ENCODE data around the gene NAALADL2. TPM values are rescaled to one million over a fixed set of nuclear protein-coding genes. Genes with fewer than 3 reads are reported as not detected.

Gene NAALADL2
- total and polyA plus RNA-seq, 9 of the 15 experiments (the other 6 are each of a cell fraction or from before 2014, with no cell fraction given) = 0.29 to 1.1 (median 0.79) TPM; not detected in 1

GRCh38 chr3:175325440-175325839 lies 466.3 kb downstream of the NAALADL2 start (continued):
- TF ChIP-seq ZBTB1 (CRISPR knock-in tag; IDR thresholded peaks at IDR 0.05; ENCODE audit: borderline replicate concordance, low read depth) = no peak
- no peak for TF ChIP-seq EP400 (IDR thresholded peaks at IDR 0.05)
- TF ChIP-seq HNRNPK (IDR thresholded peaks at IDR 0.05; ENCODE audit: low read depth, low read length, poor library complexity, severe bottlenecking) = no peak
- TF ChIP-seq, protein P1, sequence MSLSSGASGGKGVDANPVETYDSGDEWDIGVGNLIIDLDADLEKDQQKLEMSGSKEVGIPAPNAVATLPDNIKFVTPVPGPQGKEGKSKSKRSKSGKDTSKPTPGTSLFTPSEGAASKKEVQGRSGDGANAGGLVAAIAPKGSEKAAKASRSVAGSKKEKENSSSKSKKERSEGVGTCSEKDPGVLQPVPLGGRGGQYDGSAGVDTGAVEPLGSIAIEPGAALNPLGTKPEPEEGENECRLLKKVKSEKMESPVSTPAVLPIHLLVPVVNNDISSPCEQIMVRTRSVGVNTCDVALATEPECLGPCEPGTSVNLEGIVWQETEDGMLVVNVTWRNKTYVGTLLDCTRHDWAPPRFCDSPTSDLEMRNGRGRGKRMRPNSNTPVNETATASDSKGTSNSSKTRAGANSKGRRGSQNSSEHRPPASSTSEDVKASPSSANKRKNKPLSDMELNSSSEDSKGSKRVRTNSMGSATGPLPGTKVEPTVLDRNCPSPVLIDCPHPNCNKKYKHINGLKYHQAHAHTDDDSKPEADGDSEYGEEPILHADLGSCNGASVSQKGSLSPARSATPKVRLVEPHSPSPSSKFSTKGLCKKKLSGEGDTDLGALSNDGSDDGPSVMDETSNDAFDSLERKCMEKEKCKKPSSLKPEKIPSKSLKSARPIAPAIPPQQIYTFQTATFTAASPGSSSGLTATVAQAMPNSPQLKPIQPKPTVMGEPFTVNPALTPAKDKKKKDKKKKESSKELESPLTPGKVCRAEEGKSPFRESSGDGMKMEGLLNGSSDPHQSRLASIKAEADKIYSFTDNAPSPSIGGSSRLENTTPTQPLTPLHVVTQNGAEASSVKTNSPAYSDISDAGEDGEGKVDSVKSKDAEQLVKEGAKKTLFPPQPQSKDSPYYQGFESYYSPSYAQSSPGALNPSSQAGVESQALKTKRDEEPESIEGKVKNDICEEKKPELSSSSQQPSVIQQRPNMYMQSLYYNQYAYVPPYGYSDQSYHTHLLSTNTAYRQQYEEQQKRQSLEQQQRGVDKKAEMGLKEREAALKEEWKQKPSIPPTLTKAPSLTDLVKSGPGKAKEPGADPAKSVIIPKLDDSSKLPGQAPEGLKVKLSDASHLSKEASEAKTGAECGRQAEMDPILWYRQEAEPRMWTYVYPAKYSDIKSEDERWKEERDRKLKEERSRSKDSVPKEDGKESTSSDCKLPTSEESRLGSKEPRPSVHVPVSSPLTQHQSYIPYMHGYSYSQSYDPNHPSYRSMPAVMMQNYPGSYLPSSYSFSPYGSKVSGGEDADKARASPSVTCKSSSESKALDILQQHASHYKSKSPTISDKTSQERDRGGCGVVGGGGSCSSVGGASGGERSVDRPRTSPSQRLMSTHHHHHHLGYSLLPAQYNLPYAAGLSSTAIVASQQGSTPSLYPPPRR (CRISPR knock-in tag; IDR thresholded peaks at IDR 0.05; ENCODE audit: borderline replicate concordance) = no peak
- TF ChIP-seq ZNF274 (IDR thresholded peaks at IDR 0.05; ENCODE audit: borderline replicate concordance, low read depth, low read length) = no peak
- no peak for TF ChIP-seq KLF10 (CRISPR knock-in tag; IDR thresholded peaks at IDR 0.05)
- no peak for TF ChIP-seq CBX5 (IDR thresholded peaks at IDR 0.05; ENCODE audit: borderline replicate concordance, low read depth)
- TF ChIP-seq MECOM (CRISPR knock-in tag; IDR thresholded peaks at IDR 0.05) = no peak
- no peak for TF ChIP-seq E2F3 (CRISPR knock-in tag; IDR thresholded peaks at IDR 0.05)
- no peak for TF ChIP-seq NFE2L1 (tag; IDR thresholded peaks at IDR 0.05; ENCODE audit: borderline replicate concordance, low read depth)
